Panc1 (cell line): ENCODE measurements around the gene IDI2.

Source experiments
- POLR2AphosphoS5 ChIP-seq: IDR thresholded peaks from 2 replicates; pipeline ENCODE4 v1.6.1; 2012; ENCODE audit warnings: mild to moderate bottlenecking, low read depth, low read length, moderate library complexity
- SIN3A ChIP-seq: IDR thresholded peaks from 2 replicates; pipeline ENCODE4 v1.6.1; 2012; ENCODE audit warnings: low read depth, mild to moderate bottlenecking, low read length, moderate library complexity, borderline replicate concordance; ENCODE audit not compliant: insufficient read depth
- TCF7L2 ChIP-seq: IDR thresholded peaks from 2 replicates; pipeline ENCODE4 v1.6.1; 2011; ENCODE audit warnings: mild to moderate bottlenecking, low read depth, low read length, inconsistent platforms
- TF ChIP-seq, protein P1 (sequence below): fragments of 450-650 bp; IDR thresholded peaks from 2 replicates; pipeline ENCODE4 v1.5.1; 2017; ENCODE audit warnings: mild to moderate bottlenecking
- TF ChIP-seq, protein P2 (sequence below), 2 experiments: IDR thresholded peaks; 2 replicates each; pipeline ENCODE4 v1.6.1; 2011 to 2012; ENCODE audit warnings: low read depth in 2 of 2, control low read depth in 1 of 2, low read length in 1 of 2, mild to moderate bottlenecking in 1 of 2, moderate library complexity in 1 of 2; ENCODE audit not compliant: insufficient read depth in 1 of 2

DNA sequence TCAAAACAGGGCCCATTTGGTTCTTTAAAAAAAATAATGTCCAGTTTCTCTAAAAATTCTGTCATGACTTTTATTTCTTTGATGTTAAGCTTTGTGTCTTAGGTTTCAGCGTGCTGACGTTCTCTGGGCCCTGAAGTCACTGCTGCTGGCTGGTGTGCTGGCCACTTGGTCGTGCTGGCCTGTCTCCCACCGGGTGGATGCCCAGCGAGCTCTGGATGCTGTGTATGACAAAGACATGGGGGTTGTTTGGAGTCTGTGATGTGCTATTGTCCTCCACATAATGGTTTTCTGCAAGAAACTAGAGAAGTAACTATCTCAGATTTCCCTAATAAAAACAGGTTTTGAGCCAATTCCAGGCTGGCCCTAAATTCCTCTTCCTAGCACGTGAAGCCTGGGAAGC lies 9.5 kb upstream of the IDI2 start:
- TF ChIP-seq, protein P1, sequence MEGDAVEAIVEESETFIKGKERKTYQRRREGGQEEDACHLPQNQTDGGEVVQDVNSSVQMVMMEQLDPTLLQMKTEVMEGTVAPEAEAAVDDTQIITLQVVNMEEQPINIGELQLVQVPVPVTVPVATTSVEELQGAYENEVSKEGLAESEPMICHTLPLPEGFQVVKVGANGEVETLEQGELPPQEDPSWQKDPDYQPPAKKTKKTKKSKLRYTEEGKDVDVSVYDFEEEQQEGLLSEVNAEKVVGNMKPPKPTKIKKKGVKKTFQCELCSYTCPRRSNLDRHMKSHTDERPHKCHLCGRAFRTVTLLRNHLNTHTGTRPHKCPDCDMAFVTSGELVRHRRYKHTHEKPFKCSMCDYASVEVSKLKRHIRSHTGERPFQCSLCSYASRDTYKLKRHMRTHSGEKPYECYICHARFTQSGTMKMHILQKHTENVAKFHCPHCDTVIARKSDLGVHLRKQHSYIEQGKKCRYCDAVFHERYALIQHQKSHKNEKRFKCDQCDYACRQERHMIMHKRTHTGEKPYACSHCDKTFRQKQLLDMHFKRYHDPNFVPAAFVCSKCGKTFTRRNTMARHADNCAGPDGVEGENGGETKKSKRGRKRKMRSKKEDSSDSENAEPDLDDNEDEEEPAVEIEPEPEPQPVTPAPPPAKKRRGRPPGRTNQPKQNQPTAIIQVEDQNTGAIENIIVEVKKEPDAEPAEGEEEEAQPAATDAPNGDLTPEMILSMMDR: no peak
- TF ChIP-seq SIN3A: no peak
- TF ChIP-seq, protein P2, sequence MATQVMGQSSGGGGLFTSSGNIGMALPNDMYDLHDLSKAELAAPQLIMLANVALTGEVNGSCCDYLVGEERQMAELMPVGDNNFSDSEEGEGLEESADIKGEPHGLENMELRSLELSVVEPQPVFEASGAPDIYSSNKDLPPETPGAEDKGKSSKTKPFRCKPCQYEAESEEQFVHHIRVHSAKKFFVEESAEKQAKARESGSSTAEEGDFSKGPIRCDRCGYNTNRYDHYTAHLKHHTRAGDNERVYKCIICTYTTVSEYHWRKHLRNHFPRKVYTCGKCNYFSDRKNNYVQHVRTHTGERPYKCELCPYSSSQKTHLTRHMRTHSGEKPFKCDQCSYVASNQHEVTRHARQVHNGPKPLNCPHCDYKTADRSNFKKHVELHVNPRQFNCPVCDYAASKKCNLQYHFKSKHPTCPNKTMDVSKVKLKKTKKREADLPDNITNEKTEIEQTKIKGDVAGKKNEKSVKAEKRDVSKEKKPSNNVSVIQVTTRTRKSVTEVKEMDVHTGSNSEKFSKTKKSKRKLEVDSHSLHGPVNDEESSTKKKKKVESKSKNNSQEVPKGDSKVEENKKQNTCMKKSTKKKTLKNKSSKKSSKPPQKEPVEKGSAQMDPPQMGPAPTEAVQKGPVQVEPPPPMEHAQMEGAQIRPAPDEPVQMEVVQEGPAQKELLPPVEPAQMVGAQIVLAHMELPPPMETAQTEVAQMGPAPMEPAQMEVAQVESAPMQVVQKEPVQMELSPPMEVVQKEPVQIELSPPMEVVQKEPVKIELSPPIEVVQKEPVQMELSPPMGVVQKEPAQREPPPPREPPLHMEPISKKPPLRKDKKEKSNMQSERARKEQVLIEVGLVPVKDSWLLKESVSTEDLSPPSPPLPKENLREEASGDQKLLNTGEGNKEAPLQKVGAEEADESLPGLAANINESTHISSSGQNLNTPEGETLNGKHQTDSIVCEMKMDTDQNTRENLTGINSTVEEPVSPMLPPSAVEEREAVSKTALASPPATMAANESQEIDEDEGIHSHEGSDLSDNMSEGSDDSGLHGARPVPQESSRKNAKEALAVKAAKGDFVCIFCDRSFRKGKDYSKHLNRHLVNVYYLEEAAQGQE (IDR thresholded peaks at IDR 0.05; ENCODE audit: insufficient read depth in 1 of 2, low read depth in 2 of 2, low read length in 1 of 2): no peak
- no peak for TF ChIP-seq POLR2AphosphoS5
- TF ChIP-seq TCF7L2: no peak
